HG02981 (cell line): ENCODE results near the gene MIOX.
"Not testable (repeated sequence)": the region's sequence is repeated elsewhere in the genome, so short reads cannot be mapped to it uniquely, and the experiment has no call there.

Experiments used
- ATAC-seq: cut with Tn5 transposase; IDR thresholded peaks from one replicate; pipeline ENCODE4 v1.9.1; 2021; ENCODE audit warnings: mild to moderate bottlenecking, moderate library complexity; ENCODE audit not compliant: unreplicated experiment

MIOX gene

GRCh38 chr22:50528682-50529415 is 42.2 kb downstream of the MIOX start:
- ATAC-seq, result no peak

GRCh38 chr22:50529416-50529896 is 42.8 kb downstream of the MIOX start:
- ATAC-seq, result no peak

DNA sequence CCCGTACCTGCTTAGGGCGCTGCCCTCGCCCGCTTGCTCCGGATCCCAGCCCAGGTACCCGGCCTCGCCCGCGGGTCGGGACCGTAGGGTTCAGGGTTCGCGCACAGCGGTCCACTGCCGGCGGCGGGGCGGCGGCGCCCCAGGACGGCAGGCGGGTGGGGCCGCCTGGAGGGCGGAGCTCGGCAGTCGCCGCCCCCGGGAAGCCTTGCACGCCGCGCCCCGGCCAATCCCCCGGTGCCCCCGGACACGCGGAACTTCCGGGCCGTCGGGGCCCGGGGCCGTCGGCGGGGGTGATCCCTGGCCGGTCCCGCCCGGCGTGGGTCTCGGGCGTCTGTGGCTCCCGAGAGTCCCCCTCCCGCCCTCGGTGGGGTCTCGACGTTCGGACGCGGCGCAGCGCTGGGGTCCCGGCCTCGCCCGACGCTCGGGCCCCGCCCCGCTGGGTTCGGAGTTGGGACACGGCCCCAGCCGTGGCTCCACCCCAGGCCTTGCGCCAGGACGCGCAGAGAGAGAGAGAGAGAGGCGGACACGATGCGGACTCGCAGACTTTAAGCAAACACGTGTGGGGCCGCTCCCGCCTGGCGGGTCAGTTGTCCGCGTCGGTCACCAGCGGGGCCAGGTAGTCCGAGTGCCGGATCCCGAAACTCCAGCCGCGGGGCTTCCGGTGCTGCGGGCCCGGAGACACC is 43.4 kb downstream of the MIOX start, which contains the start of gene TYMP:
TSS of gene TYMP (minus strand) at position 116 of the 683 bp plus-strand sequence. CDS start 303 bp downstream, outside the sequence.
- ATAC-seq, result peak; percentile 18

- no peak for ATAC-seq
These were observed 43.9 kb downstream of the MIOX start for GRCh38 chr22:50530580-50530876.

GRCh38 chr22:50530877-50531545 is 44.4 kb downstream of the MIOX start:
- no peak for ATAC-seq

GRCh38 chr22:50531546-50531961 is 44.9 kb downstream of the MIOX start:
- ATAC-seq, result no peak

GRCh38 chr22:50531962-50532674 is 45.5 kb downstream of the MIOX start:
- ATAC-seq, result no peak

GRCh38 chr22:50532824-50533796 is 46.5 kb downstream of the MIOX start:
- no peak for ATAC-seq

DNA sequence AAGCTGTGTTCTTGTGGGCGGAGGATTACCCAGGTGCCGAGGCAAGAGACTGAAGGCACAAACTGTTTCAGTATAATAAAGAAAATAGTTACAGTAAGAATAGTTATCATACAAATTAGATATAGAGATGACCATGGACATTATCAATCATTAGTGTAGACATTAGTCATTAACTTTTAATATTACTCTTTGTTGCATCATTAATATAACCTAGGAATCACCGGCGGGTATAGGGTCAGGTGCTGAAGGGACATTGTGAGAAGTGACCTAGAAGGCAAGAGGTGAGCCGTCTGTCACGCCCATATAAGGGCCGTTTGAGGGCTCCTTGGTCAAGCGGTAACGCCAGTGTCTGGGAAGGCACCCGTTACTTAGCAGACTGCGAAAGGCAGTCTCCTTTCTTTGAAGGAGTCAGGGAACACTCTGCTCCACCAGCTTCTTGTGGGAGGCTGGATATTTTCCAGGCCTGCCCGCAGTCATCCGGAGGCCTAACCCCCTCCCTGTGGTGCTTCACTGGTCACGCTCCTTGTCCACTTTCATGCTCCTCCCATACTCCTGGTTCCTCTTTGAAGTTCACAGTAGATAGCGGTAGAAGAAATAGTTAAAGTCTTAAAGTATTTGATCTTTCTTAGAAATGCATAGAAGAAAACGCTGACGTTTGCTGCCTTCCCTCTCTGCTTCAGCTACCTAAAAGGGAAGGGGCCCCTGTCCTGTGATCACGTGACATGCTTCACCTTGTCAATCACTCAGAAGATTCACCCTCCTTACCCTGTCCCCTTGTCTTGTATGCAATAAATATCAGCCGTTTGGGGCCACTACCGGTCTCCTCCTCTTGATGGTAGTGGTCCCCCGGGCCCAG is 47.4 kb downstream of the MIOX start:
- ATAC-seq, result not testable (repeated sequence)

- ATAC-seq, result no peak
These were observed 48.5 kb downstream of the MIOX start for GRCh38 chr22:50535113-50535512.

DNA sequence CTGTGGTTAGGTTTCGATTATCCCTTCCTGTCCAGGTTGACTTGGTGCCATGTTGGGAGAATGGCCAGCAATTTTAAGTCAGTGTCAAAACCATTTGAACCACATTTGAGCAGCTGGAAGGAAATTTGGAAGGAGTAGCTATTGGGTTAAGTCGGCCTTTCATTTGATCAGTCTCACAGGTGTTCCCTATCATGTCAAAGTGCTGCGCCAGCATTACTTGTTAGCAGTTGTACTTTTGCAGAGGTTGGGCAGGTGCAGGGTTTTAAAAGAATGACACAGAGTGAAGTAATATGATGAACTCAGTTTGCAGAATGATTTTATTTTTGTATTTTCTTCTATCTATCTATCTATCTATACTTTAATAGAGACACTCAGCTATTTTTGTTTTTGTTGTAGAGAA is 49.6 kb downstream of the MIOX start:
- no peak for ATAC-seq

DNA sequence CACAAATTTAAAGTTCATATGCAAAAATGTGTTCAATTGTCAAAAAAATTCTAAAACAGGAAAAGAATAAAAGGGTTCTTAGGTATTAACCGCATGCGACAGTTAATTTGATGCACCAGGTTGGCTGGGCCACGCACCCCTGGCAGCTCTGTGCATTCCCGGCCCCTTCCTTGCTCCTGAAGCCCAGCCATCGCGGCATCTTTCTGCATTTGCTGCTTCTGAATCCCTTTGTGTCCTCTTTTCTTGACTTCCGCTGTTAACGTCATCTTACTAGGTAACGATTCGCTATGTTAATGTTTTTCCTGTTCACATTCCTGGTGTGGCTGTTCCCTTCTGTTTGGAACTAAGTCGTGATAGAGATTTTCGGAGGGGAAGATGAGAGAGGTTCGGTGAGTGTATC is 51.1 kb downstream of the MIOX start:
- no peak for ATAC-seq
